Esophagus squamous epithelium (tissue), 5 donors: ENCODE data around the gene LZTR1. TPM values are rescaled to one million over a fixed set of nuclear protein-coding genes. Genes with fewer than 3 reads are reported as not detected.

Experiments
- DNase-seq: peaks from one replicate; lab custom pipeline; 2025; lab: John Stamatoyannopoulos, UW
- H3K27ac ChIP-seq, 4 donors: fragments of 200-600 bp; sonication (generic); one replicate each; pipeline ENCODE4 v1.5.1; 2016 to 2019; ENCODE audit warnings: mild to moderate bottlenecking in 1 of 4
- H3K27me3 ChIP-seq, 4 donors: fragments of 200-600 bp; sonication (generic); 1 replicate in 3 of 4; 2 replicates in 1 of 4; pipeline versions ENCODE4 v1.5.1 to v1.6.0; 2017 to 2021; ENCODE audit warnings: antibody characterized with exemption in 1 of 4
- H3K36me3 ChIP-seq, 3 donors: fragments of 200-600 bp; sonication (generic); one replicate each; pipeline ENCODE4 v1.5.1; 2016 to 2019
- H3K4me1 ChIP-seq, 3 donors: fragments of 200-600 bp; sonication (generic); one replicate each; pipeline ENCODE4 v1.5.1; 2017 to 2019
- H3K4me3 ChIP-seq, 4 donors: fragments of 200-600 bp; sonication (generic); 1 replicate in 3 of 4; 2 replicates in 1 of 4; pipeline ENCODE4 v1.5.1; 2016 to 2019; ENCODE audit warnings: mild to moderate bottlenecking in 2 of 4, moderate library complexity in 1 of 4
- H3K9me3 ChIP-seq, 3 donors: fragments of 200-600 bp; sonication (generic); one replicate each; pipeline ENCODE4 v1.5.1; 2016 to 2019
- POLR2A ChIP-seq, 4 donors: fragments of 450-650 bp; IDR thresholded peaks; one replicate each; pipeline ENCODE4 v1.6.1; 2017; ENCODE audit warnings: antibody characterized with exemption in 4 of 4, mild to moderate bottlenecking in 4 of 4, moderate library complexity in 3 of 4
- WGBS, 2 donors: methylation state at CpG; one replicate each; pipeline ENCODE4 v1.1.5; 2018; 5-methylcytosine and 5-hydroxymethylcytosine counted together
- intact Hi-C: fragments of 100-400 bp; cut with DNase I; formaldehyde crosslinking; loops from one replicate; pipeline ENCODE4 v1.15.0; 2022
- total RNA-seq, 4 donors: library from RNA; depleted of rRNA; stranded (reverse); fragments of >200 nt; gene quantifications; one replicate each; pipeline ENCODE4 v1.1.0, GENCODE V29; 2016
- TF ChIP-seq, protein P1 (sequence below), 6 experiments: fragments of 450-650 bp in 4 of 6; fragments of 200-600 bp in 2 of 6; sonication (generic) in 2 of 6; IDR thresholded peaks; one replicate each; pipeline ENCODE4 v1.5.1; 2016 to 2019; ENCODE audit warnings: antibody characterized with exemption in 6 of 6, mild to moderate bottlenecking in 4 of 6, moderate library complexity in 4 of 6
- donor health status: DM: yes; HTN: yes; CAD: no.

The LZTR1 gene
- total RNA-seq, 4 donors from 2014 or later = 15.3 to 44.4 (median 25.5) TPM

DNA sequence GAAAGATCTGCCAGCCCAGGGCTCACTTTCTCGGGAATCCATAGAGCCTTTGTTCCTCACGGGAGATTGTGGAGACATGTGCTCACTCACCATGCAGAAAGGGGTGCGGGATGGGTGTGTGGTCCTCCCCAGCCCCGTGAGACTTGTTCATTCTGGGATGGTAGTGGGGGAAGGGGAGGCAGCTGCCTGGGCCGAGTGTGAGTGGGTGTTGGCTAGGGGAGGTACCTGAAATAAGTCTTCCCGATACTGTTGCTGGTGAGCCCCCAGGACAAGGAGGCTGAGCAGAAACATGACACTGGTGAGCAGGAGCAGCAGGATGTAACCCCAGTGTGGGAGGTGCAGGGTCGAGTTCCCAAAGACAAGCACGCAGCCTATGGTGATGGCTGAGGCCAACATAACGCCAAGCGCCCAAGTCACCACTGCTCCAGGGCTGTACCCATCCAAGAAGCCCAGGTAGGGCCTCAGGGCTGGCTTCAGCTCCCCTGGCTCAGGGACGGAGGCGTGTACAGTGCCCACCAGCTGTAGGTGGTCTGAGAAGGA, 47.5 kb downstream of the LZTR1 start:
- H3K4me3 ChIP-seq = no peak overlapping the region
- DNase-seq = no peak
- H3K27ac ChIP-seq = no peak overlapping the region
- intact Hi-C loops = no loop called here
- no peaks in the 10 kb centered on the region for H3K36me3 ChIP-seq
- no peak for TF ChIP-seq POLR2A (IDR thresholded peaks at IDR 0.05)
- TF ChIP-seq, protein P1, sequence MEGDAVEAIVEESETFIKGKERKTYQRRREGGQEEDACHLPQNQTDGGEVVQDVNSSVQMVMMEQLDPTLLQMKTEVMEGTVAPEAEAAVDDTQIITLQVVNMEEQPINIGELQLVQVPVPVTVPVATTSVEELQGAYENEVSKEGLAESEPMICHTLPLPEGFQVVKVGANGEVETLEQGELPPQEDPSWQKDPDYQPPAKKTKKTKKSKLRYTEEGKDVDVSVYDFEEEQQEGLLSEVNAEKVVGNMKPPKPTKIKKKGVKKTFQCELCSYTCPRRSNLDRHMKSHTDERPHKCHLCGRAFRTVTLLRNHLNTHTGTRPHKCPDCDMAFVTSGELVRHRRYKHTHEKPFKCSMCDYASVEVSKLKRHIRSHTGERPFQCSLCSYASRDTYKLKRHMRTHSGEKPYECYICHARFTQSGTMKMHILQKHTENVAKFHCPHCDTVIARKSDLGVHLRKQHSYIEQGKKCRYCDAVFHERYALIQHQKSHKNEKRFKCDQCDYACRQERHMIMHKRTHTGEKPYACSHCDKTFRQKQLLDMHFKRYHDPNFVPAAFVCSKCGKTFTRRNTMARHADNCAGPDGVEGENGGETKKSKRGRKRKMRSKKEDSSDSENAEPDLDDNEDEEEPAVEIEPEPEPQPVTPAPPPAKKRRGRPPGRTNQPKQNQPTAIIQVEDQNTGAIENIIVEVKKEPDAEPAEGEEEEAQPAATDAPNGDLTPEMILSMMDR (IDR thresholded peaks at IDR 0.05) = no peak
- peaks cover 24 to 49% (median 27%) of the 10 kb centered on the region in 3 donors for H3K4me1 ChIP-seq
- WGBS, 2 donors = 77 to 78% methylated on average over 4 to 8 of the region's 12 CpGs
- no peaks in the 10 kb centered on the region for H3K9me3 ChIP-seq
- peaks cover 0 to 56% (median 0%) of the 10 kb centered on the region in 4 donors for H3K27me3 ChIP-seq

DNA sequence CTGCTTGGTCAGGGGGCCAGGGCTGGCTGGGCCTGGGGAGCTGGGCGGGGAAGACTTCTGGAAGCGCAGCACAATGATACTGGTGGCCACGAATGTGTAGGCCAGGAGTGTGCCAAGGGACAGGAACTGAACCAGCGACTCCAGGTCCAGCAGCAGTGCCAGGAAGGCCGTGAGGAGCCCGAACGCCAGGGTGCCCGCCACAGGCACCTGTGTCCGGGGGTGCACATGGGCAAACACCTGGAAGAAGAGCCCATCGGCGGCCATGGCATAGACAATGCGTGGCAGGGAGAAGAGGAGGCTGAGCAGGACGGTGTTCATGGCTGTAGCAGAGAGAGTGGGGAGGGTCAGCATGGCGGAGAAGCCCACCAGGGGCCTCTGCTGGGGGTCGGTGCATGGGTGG, 47.9 kb downstream of the LZTR1 start:
- H3K4me1 ChIP-seq = peaks cover 24 to 47% (median 27%) of the 10 kb centered on the region in 3 donors
- intact Hi-C loops = no loop called here
- H3K27ac ChIP-seq = no peak overlapping the region
- H3K9me3 ChIP-seq = no peaks in the 10 kb centered on the region
- DNase-seq = no peak
- whole genome bisulfite sequencing, 2 donors = 73 to 84% methylated on average over 6 to 13 of the region's 15 CpGs
- TF ChIP-seq POLR2A (IDR thresholded peaks at IDR 0.05) = no peak
- TF ChIP-seq, protein P1 (IDR thresholded peaks at IDR 0.05) = no peak
- H3K36me3 ChIP-seq = no peaks in the 10 kb centered on the region
- H3K27me3 ChIP-seq = peaks cover 0 to 56% (median 0%) of the 10 kb centered on the region in 4 donors
- H3K4me3 ChIP-seq = no peak overlapping the region

DNA sequence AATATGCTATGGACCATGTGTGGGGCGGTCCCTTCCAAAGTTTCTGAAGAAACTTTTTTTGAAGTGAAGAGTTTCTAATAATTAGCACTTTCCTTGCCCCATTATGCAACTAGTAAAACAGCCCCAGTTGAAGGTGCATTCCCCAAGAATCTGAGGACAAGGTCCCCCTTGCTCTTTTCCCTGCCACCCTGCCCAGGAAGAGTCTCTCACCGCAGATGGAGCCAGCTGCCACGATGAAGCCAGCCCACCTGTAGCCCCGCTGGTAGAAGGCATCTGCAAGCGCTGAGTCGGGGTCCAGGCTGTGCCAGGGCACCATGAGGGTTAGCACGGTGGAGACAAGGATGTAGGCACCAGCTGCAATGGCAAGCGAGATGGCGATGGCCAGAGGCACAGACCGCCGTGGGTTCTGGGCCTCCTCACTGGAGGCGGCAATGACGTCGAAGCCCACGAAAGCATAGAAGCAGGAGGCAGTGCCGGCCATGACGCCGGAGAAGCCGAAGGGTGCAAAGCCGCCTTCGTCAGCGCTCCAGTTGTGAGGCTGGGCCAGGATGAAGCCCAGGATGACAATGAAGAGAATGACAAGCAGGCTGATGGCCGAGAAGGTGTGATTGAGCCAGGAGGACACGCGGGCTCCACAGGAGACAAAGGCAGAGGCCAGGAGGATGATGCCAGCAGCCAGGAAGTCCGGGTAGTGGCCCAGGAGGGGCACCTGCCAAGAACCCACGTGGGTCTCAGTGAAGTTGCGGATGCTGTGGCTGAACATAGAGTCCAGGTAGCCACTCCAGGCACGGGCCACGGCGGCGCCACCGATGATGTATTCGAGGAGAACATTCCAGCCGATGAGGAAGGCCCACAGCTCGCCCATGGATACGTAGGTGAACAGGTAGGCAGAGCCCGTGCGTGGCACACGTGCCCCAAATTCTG, 48.8 kb downstream of the LZTR1 start:
- Histone ChIP-seq H3K9me3 (no peaks in the 10 kb centered on the region), H3K4me1 (peaks cover 18 to 39% (median 22%) of the 10 kb centered on the region in 3 donors), H3K27me3 (peaks cover 0 to 56% (median 0%) of the 10 kb centered on the region in 4 donors), H3K27ac (no peak overlapping the region), H3K36me3 (no peaks in the 10 kb centered on the region), H3K4me3 (no peak overlapping the region)
- TF ChIP-seq POLR2A (IDR thresholded peaks at IDR 0.05) = no peak
- TF ChIP-seq, protein P1 (IDR thresholded peaks at IDR 0.05) = no peak
- WGBS, 2 donors = 87 to 94% methylated on average over 25 to 35 of the region's 40 CpGs
- intact Hi-C loops = no loop called here
- no peak for DNase-seq

DNA sequence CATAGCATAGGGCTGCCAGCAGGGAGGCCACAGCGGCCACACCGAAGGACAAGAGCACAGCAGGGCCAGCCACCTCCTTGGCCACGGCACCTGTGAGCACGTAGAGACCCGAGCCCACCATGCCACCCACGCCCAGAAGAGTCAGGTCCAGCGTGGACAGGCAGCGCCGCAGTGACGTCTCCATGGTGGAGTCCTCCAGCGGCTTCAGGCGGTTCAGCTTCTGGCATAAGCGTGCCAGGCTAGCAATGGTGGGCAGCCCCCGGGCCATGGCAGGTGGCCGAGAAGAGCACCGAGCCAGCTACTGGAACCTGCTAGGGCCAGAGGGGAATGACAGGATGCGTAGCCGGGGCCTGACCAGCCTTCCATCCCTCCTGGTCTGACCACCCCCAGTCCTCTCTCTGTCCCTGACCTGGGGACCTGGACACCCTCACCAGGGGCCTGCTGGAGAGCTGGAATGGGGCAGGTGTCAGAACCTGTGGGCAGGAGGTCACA, 49.5 kb downstream of the LZTR1 start:
- WGBS, 2 donors = 76% methylated on average over 7 of the region's 18 CpGs; no CpG with 5 or more reads in 1 of the 2 donors
- DNase-seq = no peak
- no peak for TF ChIP-seq POLR2A (IDR thresholded peaks at IDR 0.05)
- TF ChIP-seq, protein P1 (IDR thresholded peaks at IDR 0.05) = no peak
- peaks cover 0 to 56% (median 0%) of the 10 kb centered on the region in 4 donors for H3K27me3 ChIP-seq
- intact Hi-C loops = no loop called here
- H3K9me3 ChIP-seq = no peaks in the 10 kb centered on the region
- peak overlapping the region; percentile 34 to 55 (median 46) for H3K4me3 ChIP-seq
- peak overlapping the region in 1 of 4 donors; percentile 9 for H3K27ac ChIP-seq
- no peaks in the 10 kb centered on the region for H3K36me3 ChIP-seq
- peaks cover 11 to 32% (median 15%) of the 10 kb centered on the region in 3 donors for H3K4me1 ChIP-seq
